ENCODE data around the gene DHRS9.

GRCh38 chr2:169050476-169051240 is 18.7 kb upstream of the DHRS9 start:
- TF ChIP-seq CTCF (IDR thresholded peaks at IDR 0.05) (no peak), POLR2A (IDR thresholded peaks at IDR 0.05) (no peak)

All from testis (tissue), 2 donors.